GM18505 (cell line): ENCODE data around the gene KLHDC2.

Source experiments
- ATAC-seq: cut with Tn5 transposase; IDR thresholded peaks from one replicate; pipeline ENCODE4 v1.9.1; 2021; ENCODE audit not compliant: unreplicated experiment
- POLR2A ChIP-seq: IDR thresholded peaks from 4 replicates; pipeline ENCODE4 v1.6.1; 2011; ENCODE audit warnings: borderline replicate concordance; ENCODE audit not compliant: insufficient read depth, insufficient read length; ENCODE audit errors: extremely low read depth

Gene KLHDC2

GRCh38 chr14:49816844-49817243 is 48.9 kb downstream of the KLHDC2 start:
- ATAC-seq = no peak
- TF ChIP-seq POLR2A = no peak

- no peak for TF ChIP-seq POLR2A
- no peak for ATAC-seq
Measured at GRCh38 chr14:49820176-49820575, 52.2 kb downstream of the KLHDC2 start.

GRCh38 chr14:49828640-49829039 is 60.7 kb downstream of the KLHDC2 start:
- TF ChIP-seq POLR2A = no peak
- no peak for ATAC-seq
